H1 (cell line): ENCODE results near the gene TMEM250. TPM values are rescaled to one million over a fixed set of nuclear protein-coding genes. Genes with fewer than 3 reads are reported as not detected.
A peak's percentile ranks its signal among the peaks of the same experiment; 100 is the strongest.

Source experiments
- CTCF ChIA-PET: fragments of 300-600 bp; sonication (Branson Sonifier 250); formaldehyde crosslinking; loops from one replicate; lab custom pipeline; 2021; ENCODE audit not compliant: partially characterized antibody; lab: Charles Lee
- POLR2A ChIA-PET: fragments of 300-600 bp; sonication (Branson Sonifier 250); formaldehyde crosslinking; loops from one replicate; lab custom pipeline; 2021; ENCODE audit warnings: inconsistent platforms; ENCODE audit not compliant: partially characterized antibody; lab: Charles Lee
- DNase-seq, 2 experiments: peaks; one replicate each; pipeline versions ENCODE4 v3.0.0 to v3.0.0-alpha.2; 2010 to 2022; ENCODE audit warnings: low spot score in 2 of 2, low read depth in 1 of 2, mixed read lengths in 1 of 2
- FAIRE-seq: peaks from 2 replicates; lab custom pipeline; 2011; peaks lifted over from hg19 to GRCh38; lab: Jason Lieb, UNC
- H2AFZ ChIP-seq: 2 replicates; pipeline ENCODE4 v1.8.1; 2012; ENCODE audit warnings: low read length, inconsistent platforms
- H2AK5ac ChIP-seq: 2 replicates; pipeline ENCODE4 v1.6.1; 2013; ENCODE audit warnings: low read depth, low read length
- H2BK120ac ChIP-seq: replicated peaks from 2 replicates; pipeline ENCODE3; 2013; ENCODE audit warnings: low read depth, low read length, inconsistent platforms
- H2BK12ac ChIP-seq: 2 replicates; pipeline ENCODE4 v1.6.1; 2013; ENCODE audit warnings: low read depth, low read length
- H2BK15ac ChIP-seq: 2 replicates; pipeline ENCODE4 v1.6.1; 2013; ENCODE audit warnings: low read length
- H2BK20ac ChIP-seq: 2 replicates; pipeline ENCODE4 v1.6.1; 2013; ENCODE audit warnings: low read length
- H2BK5ac ChIP-seq: 2 replicates; pipeline ENCODE4 v1.6.1; 2013; ENCODE audit warnings: low read depth, low read length
- H3K14ac ChIP-seq: 2 replicates; pipeline ENCODE4 v1.6.1; 2013; ENCODE audit warnings: inconsistent platforms; ENCODE audit not compliant: insufficient read length
- H3K18ac ChIP-seq: 2 replicates; pipeline ENCODE4 v1.6.1; 2013; ENCODE audit warnings: low read length; ENCODE audit errors: extremely low read depth
- H3K23ac ChIP-seq: 2 replicates; pipeline ENCODE4 v1.6.1; 2013; ENCODE audit warnings: inconsistent platforms; ENCODE audit not compliant: insufficient read length
- H3K23me2 ChIP-seq: 2 replicates; pipeline ENCODE4 v1.6.1; 2013; ENCODE audit warnings: low read depth, low read length
- H3K27ac ChIP-seq: 2 replicates; pipeline ENCODE4 v1.6.1; 2011; ENCODE audit warnings: low read depth, low read length, inconsistent platforms
- H3K27me3 ChIP-seq, 4 experiments: replicated peaks in 1 of 4; 1 replicate in 1 of 4; 2 replicates in 3 of 4; pipeline versions ENCODE4 v1.6.1 to v1.8.1; 2011 to 2013; ENCODE audit warnings: low read length in 3 of 4, mild to moderate bottlenecking in 3 of 4, inconsistent platforms in 2 of 4, mixed read lengths in 2 of 4, moderate library complexity in 1 of 4; ENCODE audit not compliant: control insufficient read depth in 3 of 4, insufficient read depth in 3 of 4; ENCODE audit errors: extremely low read depth in 1 of 4
- H3K36me3 ChIP-seq, 4 experiments: 2 replicates each; pipeline versions ENCODE4 v1.6.1 to v1.8.1; 2011 to 2013; ENCODE audit warnings: mild to moderate bottlenecking in 4 of 4, low read length in 3 of 4, moderate library complexity in 2 of 4, control low read depth in 1 of 4, inconsistent platforms in 1 of 4; ENCODE audit not compliant: insufficient read depth in 4 of 4, control insufficient read depth in 2 of 4
- H3K4ac ChIP-seq: replicated peaks from 2 replicates; pipeline ENCODE3; 2013; ENCODE audit warnings: low read length, low read depth, mixed read lengths, inconsistent platforms; ENCODE audit not compliant: insufficient read length
- H3K4me1 ChIP-seq, 4 experiments: replicated peaks in 1 of 4; 1 replicate in 1 of 4; 2 replicates in 3 of 4; pipeline versions ENCODE4 v1.6.1 to v1.8.1; 2011 to 2013; ENCODE audit warnings: low read length in 3 of 4, inconsistent platforms in 2 of 4, mixed read lengths in 1 of 4; ENCODE audit not compliant: insufficient read depth in 4 of 4, control insufficient read depth in 3 of 4
- H3K4me2 ChIP-seq, 2 experiments: 2 replicates each; pipeline versions ENCODE4 v1.6.1 to v1.8.1; 2011 to 2013; ENCODE audit warnings: low read depth in 2 of 2, low read length in 2 of 2, control low read depth in 1 of 2, inconsistent platforms in 1 of 2, mild to moderate bottlenecking in 1 of 2; ENCODE audit not compliant: insufficient read depth in 1 of 2
- H3K4me3 ChIP-seq, 4 experiments: fragments of 200-600, 300-600 bp in 1 of 4; sonication (generic), shearing (Covaris generic), sonication (Bioruptor Twin) in 1 of 4; 2 replicates each; pipeline versions ENCODE4 v1.5.1 to v1.8.1; 2011 to 2016; ENCODE audit warnings: low read length in 4 of 4, low read depth in 3 of 4, control low read depth in 2 of 4, inconsistent platforms in 2 of 4, mild to moderate bottlenecking in 2 of 4, mixed read lengths in 1 of 4, moderate library complexity in 1 of 4; ENCODE audit not compliant: insufficient read depth in 2 of 4; ENCODE audit errors: extremely low read depth in 1 of 4
- H3K56ac ChIP-seq: replicated peaks from 2 replicates; pipeline ENCODE3; 2013; ENCODE audit warnings: low read depth, mild to moderate bottlenecking, mixed read lengths, low read length, inconsistent platforms; ENCODE audit not compliant: insufficient read length
- H3K79me1 ChIP-seq: 2 replicates; pipeline ENCODE4 v1.6.1; 2013; ENCODE audit warnings: low read depth, low read length, control low read depth
- H3K79me2 ChIP-seq, 2 experiments: 2 replicates each; pipeline versions ENCODE4 v1.6.1 to v1.8.1; 2012 to 2013; ENCODE audit warnings: low read length in 2 of 2, mild to moderate bottlenecking in 2 of 2, inconsistent platforms in 1 of 2; ENCODE audit not compliant: insufficient read depth in 2 of 2, control insufficient read depth in 1 of 2
- H3K9ac ChIP-seq, 4 experiments: replicated peaks in 1 of 4; 1 replicate in 1 of 4; 2 replicates in 3 of 4; pipeline versions ENCODE4 v1.6.1 to v1.8.1; 2011 to 2013; ENCODE audit warnings: low read depth in 3 of 4, low read length in 3 of 4, control low read depth in 2 of 4, mild to moderate bottlenecking in 2 of 4, moderate library complexity in 2 of 4, inconsistent platforms in 1 of 4; ENCODE audit errors: extremely low read depth in 1 of 4
- H3K9me3 ChIP-seq, 2 experiments: 2 replicates each; pipeline versions ENCODE4 v1.6.1 to v1.8.1; 2012 to 2013; ENCODE audit warnings: mild to moderate bottlenecking in 2 of 2, moderate library complexity in 2 of 2, control low read depth in 1 of 2, inconsistent platforms in 1 of 2, low read depth in 1 of 2, low read length in 1 of 2, mixed read lengths in 1 of 2; ENCODE audit not compliant: insufficient read depth in 2 of 2
- H4K20me1 ChIP-seq, 2 experiments: replicated peaks in 1 of 2; 2 replicates each; pipeline versions ENCODE3 to v1.8.1; 2011 to 2013; ENCODE audit warnings: inconsistent platforms in 2 of 2, low read length in 2 of 2, mild to moderate bottlenecking in 1 of 2; ENCODE audit not compliant: insufficient read depth in 2 of 2, control insufficient read depth in 1 of 2
- H4K5ac ChIP-seq: 2 replicates; pipeline ENCODE4 v1.6.1; 2013; ENCODE audit warnings: low read length, low read depth, mixed read lengths, inconsistent platforms; ENCODE audit not compliant: insufficient read length
- H4K8ac ChIP-seq: 2 replicates; pipeline ENCODE4 v1.8.0; 2013; ENCODE audit warnings: mild to moderate bottlenecking, moderate library complexity, low read length, inconsistent platforms; ENCODE audit not compliant: insufficient read depth; ENCODE audit errors: extremely low read depth
- H4K91ac ChIP-seq: replicated peaks from 2 replicates; pipeline ENCODE3; 2013; ENCODE audit warnings: low read length, mixed read lengths, inconsistent platforms; ENCODE audit not compliant: insufficient read length
- ATF2 ChIP-seq: IDR thresholded peaks from 2 replicates; pipeline ENCODE4 v1.6.1; 2012; ENCODE audit warnings: low read length, inconsistent platforms
- BACH1 ChIP-seq: IDR thresholded peaks from 2 replicates; pipeline ENCODE4 v1.6.1; 2012; ENCODE audit warnings: low read length, improper control_type of control experiment
- EZH2 ChIP-seq: fragments of 200-600 bp; sonication (generic); IDR thresholded peaks from 2 replicates; pipeline ENCODE4 v1.7.1; 2012; ENCODE audit warnings: low read depth, mild to moderate bottlenecking, moderate library complexity, low read length, inconsistent platforms; ENCODE audit not compliant: severe bottlenecking
- GABPA ChIP-seq: IDR thresholded peaks from 2 replicates; pipeline ENCODE4 v1.6.1; 2011; ENCODE audit warnings: mild to moderate bottlenecking, low read length, moderate library complexity, borderline replicate concordance; ENCODE audit not compliant: insufficient read depth
- HDAC6 ChIP-seq: IDR thresholded peaks from one replicate; pipeline ENCODE4 v1.7.1; 2012; ENCODE audit warnings: low read depth, mild to moderate bottlenecking, inconsistent platforms, low read length, moderate library complexity
- POLR2AphosphoS5 ChIP-seq: IDR thresholded peaks from 2 replicates; pipeline ENCODE4 v1.6.1; 2011; ENCODE audit warnings: low read depth, low read length
- RXRA ChIP-seq: IDR thresholded peaks from 2 replicates; pipeline ENCODE4 v1.6.1; 2011; ENCODE audit warnings: low read depth, mild to moderate bottlenecking, low read length, moderate library complexity; ENCODE audit not compliant: insufficient read depth
- SUZ12 ChIP-seq: fragments of 200-600 bp; sonication (generic); IDR thresholded peaks from 2 replicates; pipeline ENCODE4 v1.6.1; 2012; ENCODE audit warnings: mild to moderate bottlenecking, inconsistent platforms, low read length, moderate library complexity, mixed read lengths
- USF2 ChIP-seq: IDR thresholded peaks from 2 replicates; pipeline ENCODE4 v1.6.1; 2011; ENCODE audit warnings: low read length, improper control_type of control experiment
- WGBS, 2 experiments: shearing (Covaris generic) in 1 of 2; methylation state at CpG; one replicate each; pipeline versions ENCODE4 v1.1.6 to v1.1.7; 2013 to 2015; ENCODE audit warnings: low lambda C conversion rate in 2 of 2, mixed read lengths in 2 of 2, inconsistent platforms in 1 of 2, low coverage in 1 of 2, missing lambda C conversion rate in 1 of 2; ENCODE audit not compliant: insufficient replicate concordance in 2 of 2, insufficient coverage in 1 of 2, insufficient read length in 1 of 2; ENCODE audit errors: extremely low coverage in 1 of 2, missing lambda C conversion rate in 1 of 2; 5-methylcytosine and 5-hydroxymethylcytosine counted together
- polyA plus RNA-seq, 7 experiments: library from polyadenylated mRNA; depleted of rRNA in 3 of 7; stranded (reverse) in 5 of 7; unstranded in 2 of 7; fragments of >200 nt in 5 of 7; fragments of 200-250 nt in 2 of 7; gene quantifications; 1 replicate in 5 of 7; 2 replicates in 1 of 7; 4 replicates in 1 of 7; pipeline versions ENCODE4 v1.2.1 to v1.2.3, GENCODE V29; 2011 to 2013; ENCODE audit warnings: missing spikeins in 2 of 7, mixed read lengths in 2 of 7
- total RNA-seq: library from RNA; stranded (reverse); fragmentation: NEBNext Ultra II Directional; extraction: Animal tissue kit (Norgen Biotek cat#: 25700); gene quantifications from 2 replicates; pipeline ENCODE4 v1.2.1, GENCODE V29; 2021

The TMEM250 gene
- total and polyA plus RNA-seq, 2 of the 8 experiments (the other 6 are each of a cell fraction or from before 2014, with no cell fraction given), result 22.3 to 34.9 TPM

GRCh38 chr9:136104916-136105315, 13.8 kb downstream of the TMEM250 start:
- no peak overlapping the region for H4K8ac ChIP-seq
- no peaks in the 10 kb centered on the region for H3K36me3 ChIP-seq
- H3K4me2 ChIP-seq, result no peak overlapping the region
- no peaks in the 10 kb centered on the region; a peak in 1 of 7 replicates for H3K27me3 ChIP-seq
- peak overlapping the region; percentile 78; the same call in 1 of the 2 replicates for H2BK5ac ChIP-seq
- no peak overlapping the region for H3K27ac ChIP-seq
- ChIA-PET CTCF (interaction anchor here (1.0 to 2.7 kb wide), 4 partner anchors 12 to 18 kb away, joined by 3 to 8 read pairs (median 6); no protein-coding TSS in a partner anchor), POLR2A (interaction anchor here (1.3 to 8.5 kb wide), 5 partner anchors 9 to 48 kb away, joined by 3 to 40 read pairs (median 5); partner anchors contain the start of genes NACC2 and TMEM250)
- peaks cover 2% of the 10 kb centered on the region; the same call in 1 of the 2 replicates for H3K23me2 ChIP-seq
- H3K4me3 ChIP-seq, result no peak overlapping the region
- no peak overlapping the region for H2AFZ ChIP-seq
- no peak overlapping the region for H3K9ac ChIP-seq
- H2BK15ac ChIP-seq, result peak overlapping the region; percentile 92; the same call in 1 of the 2 replicates
- WGBS, 2 experiments, result 65% methylated on average over 5 of the region's 6 CpGs; no CpG with 5 or more reads in 1 of the 2 experiments
- peak overlapping the region; percentile 49 for H3K4ac ChIP-seq
- H2BK12ac ChIP-seq, result peak overlapping the region; percentile 97; the same call in 1 of the 2 replicates
- no peak overlapping the region for H2BK120ac ChIP-seq
- no peaks in the 10 kb centered on the region for H3K79me1 ChIP-seq
- no peak overlapping the region for H3K23ac ChIP-seq
- no peaks in the 10 kb centered on the region for H4K20me1 ChIP-seq
- H3K56ac ChIP-seq, result no peak overlapping the region
- no peaks in the 10 kb centered on the region for H3K9me3 ChIP-seq
- peaks cover 3 to 60% (median 46%) of the 10 kb centered on the region in 4 experiments for H3K4me1 ChIP-seq
- H3K14ac ChIP-seq, result no peak overlapping the region
- peak overlapping the region; percentile 61 for H4K91ac ChIP-seq
- H4K5ac ChIP-seq, result no peak overlapping the region
- H3K79me2 ChIP-seq, result no peaks in the 10 kb centered on the region
- H2AK5ac ChIP-seq, result peak overlapping the region; percentile 86; the same call in 1 of the 2 replicates
- DNase-seq (no peak), FAIRE-seq (no peak)
- H3K18ac ChIP-seq, result peak overlapping the region; percentile 87
- peak overlapping the region; percentile 95 for H2BK20ac ChIP-seq
- no peak for TF ChIP-seq BACH1
- no peak for TF ChIP-seq USF2
- TF ChIP-seq RXRA, result no peak
- no peak for TF ChIP-seq HDAC6
- TF ChIP-seq EZH2, result no peak
- no peak for TF ChIP-seq SUZ12
- no peak for TF ChIP-seq GABPA
- no peak for TF ChIP-seq ATF2
- TF ChIP-seq POLR2AphosphoS5, result no peak
